HG03378 (cell line): Measurements from ENCODE around the gene FKBP4.
A peak's percentile ranks its signal among the peaks of the same experiment; 100 is the strongest.

ENCODE experiments used
- ATAC-seq: cut with Tn5 transposase; IDR thresholded peaks from one replicate; pipeline ENCODE4 v1.9.1; 2021; ENCODE audit warnings: mild to moderate bottlenecking, moderate library complexity; ENCODE audit not compliant: unreplicated experiment

FKBP4 gene

GRCh38 chr12:2776129-2776806 lies 18.5 kb upstream of the FKBP4 start:
- no peak for ATAC-seq

GRCh38 chr12:2779281-2779680 lies 15.5 kb upstream of the FKBP4 start:
- ATAC-seq = no peak

- ATAC-seq = no peak
Measured at GRCh38 chr12:2783936-2784600, 10.7 kb upstream of the FKBP4 start.

- ATAC-seq = no peak
Measured at GRCh38 chr12:2785017-2785416, 9.8 kb upstream of the FKBP4 start.

GRCh38 chr12:2791089-2791488 lies 3.7 kb upstream of the FKBP4 start:
- no peak for ATAC-seq

- no peak for ATAC-seq
Measured at GRCh38 chr12:2792671-2793500, 1.9 kb upstream of the FKBP4 start.

- ATAC-seq = no peak
Measured at GRCh38 chr12:2793561-2793960, 1.2 kb upstream of the FKBP4 start.

- no peak for ATAC-seq
Measured at GRCh38 chr12:2794191-2794735, 507 bp upstream of the FKBP4 start.

GRCh38 chr12:2795291-2796186 lies 769 bp downstream of the FKBP4 start:
- peak; percentile 40 for ATAC-seq

GRCh38 chr12:2796187-2796666 lies 1.5 kb downstream of the FKBP4 start:
- no peak for ATAC-seq

GRCh38 chr12:2797721-2798418 lies 3.1 kb downstream of the FKBP4 start:
- no peak for ATAC-seq

GRCh38 chr12:2800046-2800570 lies 5.3 kb downstream of the FKBP4 start:
- ATAC-seq = no peak

- no peak for ATAC-seq
Measured at GRCh38 chr12:2801044-2801783, 6.4 kb downstream of the FKBP4 start.

GRCh38 chr12:2803635-2804392 lies 9.0 kb downstream of the FKBP4 start:
- ATAC-seq = no peak

GRCh38 chr12:2804393-2805142 lies 9.8 kb downstream of the FKBP4 start:
- ATAC-seq = no peak

GRCh38 chr12:2805143-2805520 lies 10.4 kb downstream of the FKBP4 start:
- no peak for ATAC-seq

GRCh38 chr12:2806700-2807099 lies 11.9 kb downstream of the FKBP4 start:
- no peak for ATAC-seq
